Progenitor cell of endocrine pancreas (in vitro differentiated cells): Measurements from ENCODE around the gene MORC4. TPM values are rescaled to one million over a fixed set of nuclear protein-coding genes. Genes with fewer than 3 reads are reported as not detected.

ENCODE experiments used
- DNase-seq: peaks from one replicate; pipeline ENCODE4 v3.0.0; 2021; ENCODE audit warnings: low spot score; ENCODE audit not compliant: unreplicated experiment
- H3K27ac Mint-ChIP-seq: 2 replicates; pipeline ENCODE4 v1.8.0; 2021; ENCODE audit warnings: mild to moderate bottlenecking, moderate library complexity, mixed read lengths
- H3K27me3 Mint-ChIP-seq: 2 replicates; pipeline ENCODE4 v1.8.0; 2021; ENCODE audit warnings: mixed read lengths
- H3K36me3 Mint-ChIP-seq: 2 replicates; pipeline ENCODE4 v1.8.0; 2022; ENCODE audit warnings: mixed read lengths; ENCODE audit not compliant: insufficient read depth
- H3K4me1 Mint-ChIP-seq: 2 replicates; pipeline ENCODE4 v1.8.0; 2021; ENCODE audit warnings: low read depth, mixed read lengths
- H3K4me3 Mint-ChIP-seq: 2 replicates; pipeline ENCODE4 v1.8.0; 2021; ENCODE audit warnings: low read depth, mild to moderate bottlenecking, moderate library complexity, mixed read lengths
- H3K9me3 Mint-ChIP-seq: 2 replicates; pipeline ENCODE4 v1.8.0; 2021; ENCODE audit warnings: low read depth, mixed read lengths
- CTCF ChIP-seq: fragments of 200-600 bp; sonication (generic); IDR thresholded peaks from one replicate; pipeline ENCODE4 v1.5.0; 2021; ENCODE audit warnings: antibody characterized with exemption, mild to moderate bottlenecking; ENCODE audit not compliant: unreplicated experiment
- long read RNA-seq: library from polyadenylated mRNA; unstranded; transcript quantifications from one replicate; pipeline ENCODE4 v2.0.0, GENCODE V29; 2020
- total RNA-seq: library from RNA; stranded (reverse); gene quantifications from 2 replicates; pipeline ENCODE4 v1.2.1, GENCODE V29; 2021

MORC4 gene
- total RNA-seq = 15.8 and 17.0 TPM in 2 replicates
- long read RNA-seq, partial matches to known transcripts = 10 of 11 reads
- long read RNA-seq, other reads (novel, unspliced or antisense) = 1 of 11 reads

GRCh38 chrX:107000013-107000515 is at the start of gene MORC4:
TSS of gene MORC4 (minus strand) at chrX:107000212. CDS start at chrX:106999969, 243 bp downstream.
- TF ChIP-seq CTCF = no peak
- Mint-ChIP-seq H3K4me3 (peak within 1 kb of the TSS; percentile 82), H3K36me3 (no peaks in the 10 kb centered on the region), H3K27ac (peak within 1 kb of the TSS; percentile 49), H3K9me3 (peaks cover 30% of the 10 kb centered on the region), H3K4me1 (peaks cover 6% of the 10 kb centered on the region), H3K27me3 (no peaks in the 10 kb centered on the region)
- peak; percentile 68 for DNase-seq

- Mint-ChIP-seq H3K4me1 (no peaks in the 10 kb centered on the region), H3K4me3 (no peak overlapping the region), H3K27me3 (no peaks in the 10 kb centered on the region), H3K9me3 (peaks cover 21% of the 10 kb centered on the region), H3K36me3 (no peaks in the 10 kb centered on the region), H3K27ac (no peak overlapping the region)
- TF ChIP-seq CTCF = no peak
- DNase-seq = no peak
Measured at GRCh38 chrX:107047622-107048021, 47.6 kb upstream of the MORC4 start.

GRCh38 chrX:107029752-107030151 is 29.7 kb upstream of the MORC4 start:
- Mint-ChIP-seq H3K4me1 (no peaks in the 10 kb centered on the region), H3K27ac (no peak overlapping the region), H3K27me3 (no peaks in the 10 kb centered on the region), H3K9me3 (peaks cover 7% of the 10 kb centered on the region), H3K36me3 (no peaks in the 10 kb centered on the region), H3K4me3 (no peak overlapping the region)
- DNase-seq = no peak
- TF ChIP-seq CTCF = no peak

- H3K4me3 Mint-ChIP-seq = no peak overlapping the region
- peaks cover 6% of the 10 kb centered on the region for H3K9me3 Mint-ChIP-seq
- DNase-seq = no peak
- H3K27me3 Mint-ChIP-seq = no peaks in the 10 kb centered on the region
- peak; percentile 61 for TF ChIP-seq CTCF
- H3K4me1 Mint-ChIP-seq = no peaks in the 10 kb centered on the region
- H3K27ac Mint-ChIP-seq = no peak overlapping the region
- no peaks in the 10 kb centered on the region for H3K36me3 Mint-ChIP-seq
Measured at GRCh38 chrX:107025545-107025944, 25.5 kb upstream of the MORC4 start.

GRCh38 chrX:107014936-107015335 is 14.9 kb upstream of the MORC4 start:
- Mint-ChIP-seq H3K36me3 (no peaks in the 10 kb centered on the region), H3K4me1 (no peaks in the 10 kb centered on the region), H3K27me3 (no peaks in the 10 kb centered on the region), H3K4me3 (no peak overlapping the region), H3K27ac (no peak overlapping the region), H3K9me3 (peaks cover 13% of the 10 kb centered on the region)
- DNase-seq = no peak
- no peak for TF ChIP-seq CTCF
